Activated B cell treated with CpG ODN at 0.5 μM for 24 hours (primary cell): ENCODE results near the gene TRAPPC2. TPM values are rescaled to one million over a fixed set of nuclear protein-coding genes. Genes with fewer than 3 reads are reported as not detected.
"Not testable (repeated sequence)": the region's sequence is repeated elsewhere in the genome, so short reads cannot be mapped to it uniquely, and the experiment has no call there.

Experiments
- ATAC-seq: fragments of 200-7000 bp; cut with Tn5 transposase; one replicate; pipeline ENCODE4 v1.10.0; 2021; ENCODE audit warnings: low read depth, mild to moderate bottlenecking, moderate library complexity
- CTCF ChIA-PET: fragments of 350-600 bp; sonication (Branson Sonifier 250); formaldehyde crosslinking; loops from one replicate; lab custom pipeline; 2021; ENCODE audit warnings: antibody characterized with exemption; lab: Charles Lee
- POLR2A ChIA-PET: fragments of 350-600 bp; sonication (Branson Sonifier 250); formaldehyde crosslinking; loops from one replicate; lab custom pipeline; 2021; ENCODE audit warnings: antibody characterized with exemption; lab: Charles Lee
- DNase-seq: peaks from one replicate; pipeline ENCODE4 v3.0.0; 2022
- H3K27ac Mint-ChIP-seq: one replicate; pipeline ENCODE4 v1.8.0; 2020; ENCODE audit warnings: mixed read lengths
- H3K27me3 Mint-ChIP-seq: one replicate; pipeline ENCODE4 v1.8.0; 2021; ENCODE audit warnings: mixed read lengths
- H3K36me3 Mint-ChIP-seq: one replicate; pipeline ENCODE4 v1.8.0; 2021; ENCODE audit warnings: low read depth, mixed read lengths
- H3K4me1 Mint-ChIP-seq: one replicate; pipeline ENCODE4 v1.8.0; 2021; ENCODE audit warnings: mixed read lengths
- H3K4me3 Mint-ChIP-seq: one replicate; pipeline ENCODE4 v1.8.0; 2020; ENCODE audit warnings: mild to moderate bottlenecking, mixed read lengths
- H3K9me3 Mint-ChIP-seq: one replicate; pipeline ENCODE4 v1.8.0; 2020; ENCODE audit warnings: mixed read lengths
- CTCF ChIP-seq: fragments of 200-600 bp; IDR thresholded peaks from one replicate; pipeline ENCODE4 v1.8.0; 2022; ENCODE audit warnings: antibody characterized with exemption, mild to moderate bottlenecking
- intact Hi-C: fragments of 100-400 bp; cut with micrococcal nuclease; formaldehyde crosslinking; loops from one replicate; pipeline ENCODE4 v1.15.1; 2024
- total RNA-seq: library from RNA; stranded (reverse); gene quantifications from 2 replicates; pipeline ENCODE4 v1.2.3, GENCODE V29; 2022

TRAPPC2 gene
- total RNA-seq, 1 donor from 2014 or later, result 26.7 TPM

- ChIA-PET POLR2A (interaction anchor here (1.4 kb wide), 1 partner anchor 50 kb away, joined by 7 read pairs; the partner anchor contains the start of genes OFD1 and TRAPPC2), CTCF (interaction anchor here (1.0 kb wide), 1 partner anchor 15 kb away, joined by 4 read pairs; no protein-coding TSS in a partner anchor)
- H3K9me3 Mint-ChIP-seq, result no peaks in the 10 kb centered on the region
- ATAC-seq (no peak), DNase-seq (no peak)
- TF ChIP-seq CTCF, result no peak
- intact Hi-C loops, result no loop called here
- no peak overlapping the region for H3K4me3 Mint-ChIP-seq
- H3K4me1 Mint-ChIP-seq, result peaks cover 24% of the 10 kb centered on the region
- no peak overlapping the region for H3K27ac Mint-ChIP-seq
- no peaks in the 10 kb centered on the region for H3K27me3 Mint-ChIP-seq
- H3K36me3 Mint-ChIP-seq, result no peaks in the 10 kb centered on the region
Observed at GRCh38 chrX:13684361-13684760, 50.1 kb downstream of the TRAPPC2 start.

GRCh38 chrX:13681595-13681994 is 52.8 kb downstream of the TRAPPC2 start:
- intact Hi-C loops, result no loop called here
- Mint-ChIP-seq H3K27me3 (no peaks in the 10 kb centered on the region), H3K36me3 (no peaks in the 10 kb centered on the region), H3K27ac (no peak overlapping the region), H3K4me1 (peaks cover 21% of the 10 kb centered on the region), H3K4me3 (no peak overlapping the region), H3K9me3 (no peaks in the 10 kb centered on the region)
- no peak for DNase-seq
- ChIA-PET POLR2A (no interaction called here), CTCF (no interaction called here)
- no peak for ATAC-seq
- TF ChIP-seq CTCF, result no peak

GRCh38 chrX:13679700-13680099 is 54.7 kb downstream of the TRAPPC2 start:
- POLR2A ChIA-PET, H3K36me3 Mint-ChIP-seq, CTCF ChIA-PET, DNase-seq, H3K27me3 Mint-ChIP-seq, intact Hi-C loops, ATAC-seq, H3K4me3 Mint-ChIP-seq, H3K27ac Mint-ChIP-seq, H3K9me3 Mint-ChIP-seq: not testable (repeated sequence)
- peaks cover 14% of the 10 kb centered on the region for H3K4me1 Mint-ChIP-seq

GRCh38 chrX:13676885-13677284 is 57.5 kb downstream of the TRAPPC2 start:
- no peaks in the 10 kb centered on the region for H3K9me3 Mint-ChIP-seq
- POLR2A ChIA-PET, result interaction anchor here (0.8 to 2.3 kb wide), 4 partner anchors 12 to 58 kb away, joined by 3 to 16 read pairs (median 4); partner anchors contain the start of genes OFD1, RAB9A and TRAPPC2
- H3K36me3 Mint-ChIP-seq, result no peaks in the 10 kb centered on the region
- no peak overlapping the region for H3K4me3 Mint-ChIP-seq
- intact Hi-C loops, result no loop called here
- CTCF ChIA-PET, result no interaction called here
- peaks cover 14% of the 10 kb centered on the region for H3K4me1 Mint-ChIP-seq
- peak overlapping the region; percentile 24 for H3K27ac Mint-ChIP-seq
- DNase-seq (no peak), ATAC-seq (no peak)
- H3K27me3 Mint-ChIP-seq, result no peaks in the 10 kb centered on the region
- no peak for TF ChIP-seq CTCF

- no peak overlapping the region for H3K4me3 Mint-ChIP-seq
- ChIA-PET CTCF (no interaction called here), POLR2A (no interaction called here)
- intact Hi-C loops, result no loop called here
- no peaks in the 10 kb centered on the region for H3K9me3 Mint-ChIP-seq
- H3K36me3 Mint-ChIP-seq, result peaks cover 10% of the 10 kb centered on the region
- no peaks in the 10 kb centered on the region for H3K27me3 Mint-ChIP-seq
- ATAC-seq (no peak), DNase-seq (no peak)
- TF ChIP-seq CTCF, result no peak
- no peak overlapping the region for H3K27ac Mint-ChIP-seq
- peaks cover 35% of the 10 kb centered on the region for H3K4me1 Mint-ChIP-seq
Observed at GRCh38 chrX:13673016-13673415, 61.4 kb downstream of the TRAPPC2 start.

GRCh38 chrX:13670197-13670596 is 64.2 kb downstream of the TRAPPC2 start:
- ChIA-PET POLR2A (interaction anchor here (2.0 to 4.8 kb wide), 3 partner anchors 19 to 64 kb away, joined by 9 to 55 read pairs (median 17); partner anchors contain the start of genes OFD1, RAB9A and TRAPPC2), CTCF (no interaction called here)
- Mint-ChIP-seq H3K9me3 (no peaks in the 10 kb centered on the region), H3K27me3 (no peaks in the 10 kb centered on the region), H3K4me3 (no peak overlapping the region), H3K36me3 (peaks cover 12% of the 10 kb centered on the region), H3K4me1 (peaks cover 24% of the 10 kb centered on the region), H3K27ac (no peak overlapping the region)
- no peak for TF ChIP-seq CTCF
- intact Hi-C loops, result no loop called here
- ATAC-seq, result no peak
- no peak for DNase-seq

GRCh38 chrX:13669755-13670154 is 64.7 kb downstream of the TRAPPC2 start:
- CTCF ChIA-PET, result interaction anchor here (0.9 to 1.1 kb wide), 3 partner anchors 15 to 699 kb away, joined by 3 to 4 read pairs (median 4); no protein-coding TSS in a partner anchor
- ATAC-seq, result not testable (repeated sequence)

More at GRCh38 chrX:13669755-13670154, 64.7 kb downstream of the TRAPPC2 start:
- DNase-seq, H3K9me3 Mint-ChIP-seq, H3K27me3 Mint-ChIP-seq: not testable (repeated sequence)
- peak overlapping the region; percentile 87 for H3K27ac Mint-ChIP-seq
- H3K4me1 Mint-ChIP-seq, result peaks cover 24% of the 10 kb centered on the region
- H3K4me3 Mint-ChIP-seq, result peak overlapping the region; percentile 66
- H3K36me3 Mint-ChIP-seq, result peaks cover 13% of the 10 kb centered on the region
- intact Hi-C loops, result loop anchor here (1.0 kb wide), 1 partner anchor 18 kb away; no protein-coding TSS in a partner anchor
- POLR2A ChIA-PET, result interaction anchor here (0.8 to 4.8 kb wide), 6 partner anchors 19 to 73 kb away, joined by 3 to 55 read pairs (median 7); partner anchors contain the start of genes OFD1, RAB9A and TRAPPC2
